ENCODE results near the gene PRKG1. TPM values are rescaled to one million over a fixed set of nuclear protein-coding genes. Genes with fewer than 3 reads are reported as not detected.

The PRKG1 gene
- total and polyA plus RNA-seq, 2 donors from 2014 or later: 3.6 to 14.8 TPM

DNA sequence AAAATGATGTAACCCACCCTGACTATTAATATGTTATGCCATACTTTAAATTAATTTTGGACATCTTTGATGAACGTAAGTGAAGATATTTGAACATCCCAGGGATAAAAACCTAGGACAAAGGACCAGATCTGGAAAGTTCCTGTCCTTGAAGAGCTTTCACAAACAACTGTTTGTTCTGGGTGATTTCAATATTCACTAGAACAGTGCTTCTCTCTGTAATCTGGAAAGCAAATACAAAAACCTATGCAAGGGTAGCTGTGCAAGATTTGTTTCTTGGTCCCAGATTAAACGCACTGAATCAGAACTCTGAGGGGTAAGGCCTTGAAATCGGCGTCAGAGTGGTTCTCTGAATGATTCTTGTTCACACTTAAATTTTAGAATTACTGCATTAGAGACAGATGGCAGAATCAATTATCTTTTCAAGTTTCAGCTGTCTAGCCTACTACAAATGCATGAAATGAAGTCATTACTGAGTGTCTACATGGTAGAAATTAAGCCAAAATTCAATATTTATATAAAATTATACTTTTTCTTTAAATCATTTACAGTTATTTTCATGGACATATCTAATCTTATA lies 694.7 kb downstream of the PRKG1 start:
- TF ChIP-seq, protein P1, sequence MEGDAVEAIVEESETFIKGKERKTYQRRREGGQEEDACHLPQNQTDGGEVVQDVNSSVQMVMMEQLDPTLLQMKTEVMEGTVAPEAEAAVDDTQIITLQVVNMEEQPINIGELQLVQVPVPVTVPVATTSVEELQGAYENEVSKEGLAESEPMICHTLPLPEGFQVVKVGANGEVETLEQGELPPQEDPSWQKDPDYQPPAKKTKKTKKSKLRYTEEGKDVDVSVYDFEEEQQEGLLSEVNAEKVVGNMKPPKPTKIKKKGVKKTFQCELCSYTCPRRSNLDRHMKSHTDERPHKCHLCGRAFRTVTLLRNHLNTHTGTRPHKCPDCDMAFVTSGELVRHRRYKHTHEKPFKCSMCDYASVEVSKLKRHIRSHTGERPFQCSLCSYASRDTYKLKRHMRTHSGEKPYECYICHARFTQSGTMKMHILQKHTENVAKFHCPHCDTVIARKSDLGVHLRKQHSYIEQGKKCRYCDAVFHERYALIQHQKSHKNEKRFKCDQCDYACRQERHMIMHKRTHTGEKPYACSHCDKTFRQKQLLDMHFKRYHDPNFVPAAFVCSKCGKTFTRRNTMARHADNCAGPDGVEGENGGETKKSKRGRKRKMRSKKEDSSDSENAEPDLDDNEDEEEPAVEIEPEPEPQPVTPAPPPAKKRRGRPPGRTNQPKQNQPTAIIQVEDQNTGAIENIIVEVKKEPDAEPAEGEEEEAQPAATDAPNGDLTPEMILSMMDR (IDR thresholded peaks at IDR 0.05; ENCODE audit: borderline replicate concordance, extremely low read depth, insufficient read depth): no peak
- intact Hi-C loops (cut with DNase I): no loop called here
- DNase-seq: no peak

DNA sequence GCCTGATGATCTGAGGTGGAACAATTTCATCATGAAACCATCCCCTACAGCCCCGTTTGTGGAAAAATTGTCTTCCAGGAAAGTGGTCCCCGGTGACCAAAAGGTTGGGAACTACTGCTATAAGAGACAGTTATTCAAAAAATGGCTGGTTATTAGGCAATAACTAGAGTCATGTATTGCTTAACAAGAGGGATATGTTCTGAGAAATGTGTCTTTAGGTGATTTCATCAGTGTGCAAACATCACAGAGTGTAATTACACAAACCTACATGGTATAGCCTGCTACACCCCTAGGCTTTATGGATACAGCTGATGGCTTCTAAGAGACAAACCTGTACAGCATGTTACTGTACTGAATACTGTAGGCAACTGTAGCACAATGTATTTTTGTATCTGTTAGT lies 696.4 kb downstream of the PRKG1 start:
- no peak overlapping the region for H3K4me3 ChIP-seq (ENCODE audit: low read length in 3 of 3)
- H3K4me1 ChIP-seq (ENCODE audit: control insufficient read depth in 2 of 3, insufficient read depth in 2 of 3, low read depth in 1 of 3, low read length in 3 of 3): no peaks in the 10 kb centered on the region
- H3K36me3 ChIP-seq (ENCODE audit: control insufficient read depth in 2 of 3, insufficient read depth in 3 of 3, low read length in 3 of 3): no peaks in the 10 kb centered on the region
- intact Hi-C loops (cut with DNase I): no loop called here
- FAIRE-seq (no peak), DNase-seq (no peak)
- H3K27me3 ChIP-seq (ENCODE audit: control insufficient read depth, insufficient read depth, low read length): no peaks in the 10 kb centered on the region
- no peaks in the 10 kb centered on the region for H3K9me3 ChIP-seq (ENCODE audit: control insufficient read depth in 2 of 3, insufficient read depth in 1 of 3, low read length in 3 of 3)
- TF ChIP-seq, protein P1 (IDR thresholded peaks at IDR 0.05; ENCODE audit: borderline replicate concordance, extremely low read depth, insufficient read depth): no peak
- H3K27ac ChIP-seq (ENCODE audit: low read depth in 2 of 2, low read length in 2 of 2): no peak overlapping the region
- no peak overlapping the region for H3K9ac ChIP-seq (ENCODE audit: low read length in 3 of 3)

More for the DNA sequence above, 694.7 kb downstream of the PRKG1 start:
- Histone ChIP-seq H3K4me1 (ENCODE audit: control insufficient read depth in 2 of 3, insufficient read depth in 2 of 3, low read depth in 1 of 3, low read length in 3 of 3) (no peaks in the 10 kb centered on the region), H3K27ac (ENCODE audit: low read depth in 2 of 2, low read length in 2 of 2) (no peak overlapping the region), H3K36me3 (ENCODE audit: control insufficient read depth in 2 of 3, insufficient read depth in 3 of 3, low read length in 3 of 3) (no peaks in the 10 kb centered on the region), H3K9me3 (ENCODE audit: control insufficient read depth in 2 of 3, insufficient read depth in 1 of 3, low read length in 3 of 3) (no peaks in the 10 kb centered on the region), H3K9ac (ENCODE audit: low read length in 3 of 3) (no peak overlapping the region), H3K27me3 (ENCODE audit: control insufficient read depth, insufficient read depth, low read length) (no peaks in the 10 kb centered on the region), H3K4me3 (ENCODE audit: low read length in 3 of 3) (no peak overlapping the region)
- FAIRE-seq: no peak

DNA sequence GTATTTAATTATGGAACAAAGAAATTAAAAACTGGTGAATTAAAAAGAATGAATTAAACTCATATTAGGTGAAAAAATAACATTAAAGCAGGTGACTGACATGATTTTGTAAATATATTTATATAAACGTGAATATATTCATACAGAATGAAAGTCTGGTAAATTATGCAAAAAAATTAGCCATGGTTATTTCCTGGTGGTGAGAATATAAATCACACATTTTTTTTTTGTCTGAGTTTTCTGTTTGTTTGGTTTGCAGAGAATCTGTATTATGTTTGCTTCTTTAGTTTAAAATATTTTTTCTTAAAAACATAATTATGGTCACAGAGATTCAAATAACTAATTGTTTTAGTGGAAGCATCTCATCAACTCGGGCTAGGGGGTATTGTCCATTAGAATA lies 698.1 kb downstream of the PRKG1 start:
- Histone ChIP-seq H3K36me3 (ENCODE audit: control insufficient read depth in 2 of 3, insufficient read depth in 3 of 3, low read length in 3 of 3) (no peaks in the 10 kb centered on the region), H3K9ac (ENCODE audit: low read length in 3 of 3) (no peak overlapping the region), H3K27ac (ENCODE audit: low read depth in 2 of 2, low read length in 2 of 2) (no peak overlapping the region), H3K4me1 (ENCODE audit: control insufficient read depth in 2 of 3, insufficient read depth in 2 of 3, low read depth in 1 of 3, low read length in 3 of 3) (no peaks in the 10 kb centered on the region), H3K27me3 (ENCODE audit: control insufficient read depth, insufficient read depth, low read length) (no peaks in the 10 kb centered on the region), H3K9me3 (ENCODE audit: control insufficient read depth in 2 of 3, insufficient read depth in 1 of 3, low read length in 3 of 3) (no peaks in the 10 kb centered on the region), H3K4me3 (ENCODE audit: low read length in 3 of 3) (no peak overlapping the region)
- TF ChIP-seq, protein P1 (IDR thresholded peaks at IDR 0.05; ENCODE audit: borderline replicate concordance, extremely low read depth, insufficient read depth): no peak
- FAIRE-seq: peak; percentile 79
- intact Hi-C loops (cut with DNase I): no loop called here
- DNase-seq: no peak

DNA sequence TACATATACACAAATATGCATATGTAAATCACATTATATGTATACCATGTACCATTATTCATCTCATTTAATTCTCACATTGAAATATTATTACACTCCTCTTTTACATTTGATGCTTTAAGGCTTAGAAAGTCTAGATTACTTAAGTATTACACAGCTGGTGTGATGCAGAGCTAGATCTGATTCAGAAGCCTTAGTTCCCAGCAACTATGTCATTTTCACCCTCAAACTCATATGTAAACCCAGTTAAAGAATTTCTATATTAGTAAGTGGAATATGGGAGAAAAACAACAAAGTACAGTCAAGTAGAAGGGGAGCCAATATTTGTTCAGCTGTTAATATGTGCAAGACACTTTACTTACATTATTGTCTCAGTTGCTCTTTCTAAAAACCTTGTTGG lies 699.4 kb downstream of the PRKG1 start:
- no peak for DNase-seq
- Histone ChIP-seq H3K9ac (ENCODE audit: low read length in 3 of 3) (no peak overlapping the region), H3K27ac (ENCODE audit: low read depth in 2 of 2, low read length in 2 of 2) (no peak overlapping the region), H3K9me3 (ENCODE audit: control insufficient read depth in 2 of 3, insufficient read depth in 1 of 3, low read length in 3 of 3) (no peaks in the 10 kb centered on the region), H3K4me3 (ENCODE audit: low read length in 3 of 3) (no peak overlapping the region), H3K36me3 (ENCODE audit: control insufficient read depth in 2 of 3, insufficient read depth in 3 of 3, low read length in 3 of 3) (no peaks in the 10 kb centered on the region), H3K27me3 (ENCODE audit: control insufficient read depth, insufficient read depth, low read length) (no peaks in the 10 kb centered on the region), H3K4me1 (ENCODE audit: control insufficient read depth in 2 of 3, insufficient read depth in 2 of 3, low read depth in 1 of 3, low read length in 3 of 3) (no peaks in the 10 kb centered on the region)
- intact Hi-C loops (cut with DNase I): no loop called here
- no peak for FAIRE-seq
- TF ChIP-seq, protein P1 (IDR thresholded peaks at IDR 0.05; ENCODE audit: borderline replicate concordance, extremely low read depth, insufficient read depth): no peak
